A673 (cell line): Measurements from ENCODE around the gene ACE.

ENCODE experiments used
- EZH2 ChIP-seq: fragments of 200-600 bp; sonication (generic); IDR thresholded peaks from 2 replicates; pipeline ENCODE4 v1.6.1; 2017; ENCODE audit warnings: borderline replicate concordance, low read depth, mild to moderate bottlenecking, mixed read lengths, antibody characterized with exemption, low read length; ENCODE audit not compliant: poor library complexity, severe bottlenecking
- TF ChIP-seq, protein P1 (sequence below): fragments of 300-800, 200-600 bp; sonication (generic); conservative IDR thresholded peaks from 2 replicates; pipeline ENCODE4 v1.5.1; 2017; ENCODE audit warnings: low read depth, mild to moderate bottlenecking, antibody characterized with exemption, low read length, moderate library complexity, mixed read lengths

DNA sequence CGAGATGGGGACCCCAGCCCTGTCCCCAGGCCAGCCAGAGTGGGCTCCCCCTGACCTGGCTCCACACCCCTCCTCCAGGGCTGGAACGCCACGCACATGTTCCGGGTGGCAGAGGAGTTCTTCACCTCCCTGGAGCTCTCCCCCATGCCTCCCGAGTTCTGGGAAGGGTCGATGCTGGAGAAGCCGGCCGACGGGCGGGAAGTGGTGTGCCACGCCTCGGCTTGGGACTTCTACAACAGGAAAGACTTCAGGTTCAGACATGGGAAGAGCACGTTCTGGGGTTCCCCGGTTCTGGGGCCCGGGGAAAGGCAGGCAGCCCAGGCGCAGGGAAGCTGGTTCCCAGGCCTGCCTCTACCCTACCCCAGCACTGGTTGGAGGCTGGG, 4.6 kb downstream of the ACE start:
- TF ChIP-seq, protein P1, sequence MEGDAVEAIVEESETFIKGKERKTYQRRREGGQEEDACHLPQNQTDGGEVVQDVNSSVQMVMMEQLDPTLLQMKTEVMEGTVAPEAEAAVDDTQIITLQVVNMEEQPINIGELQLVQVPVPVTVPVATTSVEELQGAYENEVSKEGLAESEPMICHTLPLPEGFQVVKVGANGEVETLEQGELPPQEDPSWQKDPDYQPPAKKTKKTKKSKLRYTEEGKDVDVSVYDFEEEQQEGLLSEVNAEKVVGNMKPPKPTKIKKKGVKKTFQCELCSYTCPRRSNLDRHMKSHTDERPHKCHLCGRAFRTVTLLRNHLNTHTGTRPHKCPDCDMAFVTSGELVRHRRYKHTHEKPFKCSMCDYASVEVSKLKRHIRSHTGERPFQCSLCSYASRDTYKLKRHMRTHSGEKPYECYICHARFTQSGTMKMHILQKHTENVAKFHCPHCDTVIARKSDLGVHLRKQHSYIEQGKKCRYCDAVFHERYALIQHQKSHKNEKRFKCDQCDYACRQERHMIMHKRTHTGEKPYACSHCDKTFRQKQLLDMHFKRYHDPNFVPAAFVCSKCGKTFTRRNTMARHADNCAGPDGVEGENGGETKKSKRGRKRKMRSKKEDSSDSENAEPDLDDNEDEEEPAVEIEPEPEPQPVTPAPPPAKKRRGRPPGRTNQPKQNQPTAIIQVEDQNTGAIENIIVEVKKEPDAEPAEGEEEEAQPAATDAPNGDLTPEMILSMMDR = no peak
- no peak for TF ChIP-seq EZH2
